NCI-H1105 (cell line): ENCODE results near the gene MFF.
"Not testable (repeated sequence)": the region's sequence is repeated elsewhere in the genome, so short reads cannot be mapped to it uniquely, and the experiment has no call there.

ENCODE experiments used
- DNase-seq: peaks from one replicate; lab custom pipeline; 2025; lab: John Stamatoyannopoulos, UW

Gene MFF

GRCh38 chr2:227377467-227378351 is 52.7 kb downstream of the MFF start:
- DNase-seq, result no peak

GRCh38 chr2:227378371-227378782 is 53.3 kb downstream of the MFF start:
- DNase-seq, result no peak

GRCh38 chr2:227379095-227379494 is 54.0 kb downstream of the MFF start, which contains the start of gene TM4SF20:
TM4SF20 (minus strand) TSS chr2:227379306; CDS start chr2:227379268, 38 bp downstream.
- no peak for DNase-seq

GRCh38 chr2:227382241-227382835 is 57.3 kb downstream of the MFF start:
- DNase-seq, result not testable (repeated sequence)

GRCh38 chr2:227383686-227384085 is 58.6 kb downstream of the MFF start:
- DNase-seq, result no peak

GRCh38 chr2:227386630-227387029 is 61.6 kb downstream of the MFF start:
- DNase-seq, result no peak

GRCh38 chr2:227387583-227387982 is 62.5 kb downstream of the MFF start, which contains the start of gene SCYGR1:
SCYGR1 (minus strand) TSS chr2:227387949; CDS start chr2:227387949, 0 bp downstream.
- not testable (repeated sequence) for DNase-seq

- no peak for DNase-seq
Observed at GRCh38 chr2:227388537-227389011, 63.5 kb downstream of the MFF start.

GRCh38 chr2:227389231-227389630 is 64.2 kb downstream of the MFF start:
- DNase-seq, result no peak

- DNase-seq, result no peak
Observed at GRCh38 chr2:227389661-227390060, 64.6 kb downstream of the MFF start.

GRCh38 chr2:227390468-227391256 is 65.6 kb downstream of the MFF start:
- DNase-seq, result no peak

GRCh38 chr2:227394401-227394800 is 69.3 kb downstream of the MFF start:
- no peak for DNase-seq

- DNase-seq, result no peak
Observed at GRCh38 chr2:227395556-227395955, 70.5 kb downstream of the MFF start.

GRCh38 chr2:227397562-227397961 is 72.5 kb downstream of the MFF start:
- no peak for DNase-seq

- DNase-seq, result no peak
Observed at GRCh38 chr2:227398684-227399670, 73.9 kb downstream of the MFF start.

- no peak for DNase-seq
Observed at GRCh38 chr2:227401550-227401949, 76.5 kb downstream of the MFF start.

- DNase-seq, result no peak
Observed at GRCh38 chr2:227402321-227402720, 77.3 kb downstream of the MFF start.

GRCh38 chr2:227402959-227403358 is 77.9 kb downstream of the MFF start:
- no peak for DNase-seq

- DNase-seq, result no peak
Observed at GRCh38 chr2:227404585-227405271, 79.7 kb downstream of the MFF start.
